IPS-NIHi7 (cell line): ENCODE measurements around the gene CLDN5.
A peak's percentile ranks its signal among the peaks of the same experiment; 100 is the strongest.

Source experiments
- DNase-seq: peaks from one replicate; pipeline ENCODE4 v3.0.0; 2012; ENCODE audit warnings: mixed read lengths; ENCODE audit errors: extremely low spot score

Gene CLDN5

GRCh38 chr22:19480789-19481188, 43.4 kb downstream of the CLDN5 start:
- no peak for DNase-seq

GRCh38 chr22:19480173-19480568, 44.0 kb downstream of the CLDN5 start:
- no peak for DNase-seq

DNA sequence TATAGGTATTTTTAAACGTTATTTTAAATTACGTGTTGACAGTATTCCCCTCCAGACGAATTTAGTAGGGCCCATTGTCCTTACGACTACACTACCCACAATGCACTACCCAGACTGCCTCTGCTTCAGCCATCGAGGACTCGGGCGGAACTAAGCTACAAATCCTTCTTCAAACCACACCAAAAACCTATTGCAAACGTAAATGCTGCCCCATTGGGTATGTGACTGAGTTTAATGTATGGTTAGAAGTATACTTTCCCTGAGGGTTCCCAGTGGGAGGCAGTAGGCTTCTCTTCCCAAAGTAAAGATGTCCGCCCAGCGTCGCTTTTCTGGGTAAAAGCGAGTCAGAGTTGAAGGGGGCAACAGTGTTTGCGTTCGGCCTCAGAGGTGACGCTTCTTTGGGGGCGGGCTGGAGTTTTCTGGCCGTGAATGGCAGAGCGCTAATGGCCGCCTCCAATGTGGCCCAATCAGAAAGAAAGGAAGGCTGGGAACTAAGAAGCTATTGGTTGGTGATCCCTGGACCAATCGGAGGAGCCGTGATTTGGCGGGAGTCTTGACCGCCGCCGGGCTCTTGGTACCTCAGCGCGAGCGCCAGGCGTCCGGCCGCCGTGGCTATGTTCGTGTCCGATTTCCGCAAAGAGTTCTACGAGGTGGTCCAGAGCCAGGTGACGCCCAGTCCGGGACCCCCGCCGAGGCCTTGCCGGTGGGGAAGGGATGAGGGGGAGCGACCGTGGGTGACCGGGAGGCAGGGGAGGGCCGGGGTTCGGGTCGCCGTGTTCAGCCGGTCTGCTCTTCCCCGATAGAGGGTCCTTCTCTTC, 44.6 kb downstream of the CLDN5 start, which contains the start of gene CDC45:
CDC45 (plus strand) TSS at position 566 of the 818 bp plus-strand sequence; CDS start at position 615, 49 bp downstream.
- DNase-seq: peak; percentile 98

DNA sequence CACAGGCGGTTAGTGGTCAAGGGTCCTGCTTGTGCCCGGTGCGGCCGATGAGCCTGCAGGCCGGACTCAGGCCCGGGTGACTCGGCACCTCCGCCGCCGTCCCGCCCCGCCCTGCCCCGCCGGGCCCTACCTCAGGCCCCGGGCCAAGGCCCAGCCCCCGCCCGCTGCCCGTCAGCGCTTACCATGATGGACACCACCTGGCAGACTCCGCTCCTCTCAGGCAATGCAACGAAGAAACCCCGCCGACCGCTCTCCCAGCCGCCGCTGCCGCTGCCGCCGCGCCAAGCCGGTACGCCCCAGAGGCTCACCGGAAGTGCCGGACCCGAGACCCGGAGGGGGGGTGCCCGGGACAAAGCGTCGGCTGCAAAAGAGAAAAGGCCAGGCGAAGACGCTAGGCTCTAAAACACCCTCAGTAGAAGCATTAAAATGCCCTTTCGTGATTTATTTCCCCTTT, 45.3 kb downstream of the CLDN5 start, which contains the start of gene UFD1:
UFD1 (minus strand) TSS at position 293 of the 454 bp plus-strand sequence; CDS start at position 185, 108 bp downstream.
- peak; percentile 83 for DNase-seq

DNA sequence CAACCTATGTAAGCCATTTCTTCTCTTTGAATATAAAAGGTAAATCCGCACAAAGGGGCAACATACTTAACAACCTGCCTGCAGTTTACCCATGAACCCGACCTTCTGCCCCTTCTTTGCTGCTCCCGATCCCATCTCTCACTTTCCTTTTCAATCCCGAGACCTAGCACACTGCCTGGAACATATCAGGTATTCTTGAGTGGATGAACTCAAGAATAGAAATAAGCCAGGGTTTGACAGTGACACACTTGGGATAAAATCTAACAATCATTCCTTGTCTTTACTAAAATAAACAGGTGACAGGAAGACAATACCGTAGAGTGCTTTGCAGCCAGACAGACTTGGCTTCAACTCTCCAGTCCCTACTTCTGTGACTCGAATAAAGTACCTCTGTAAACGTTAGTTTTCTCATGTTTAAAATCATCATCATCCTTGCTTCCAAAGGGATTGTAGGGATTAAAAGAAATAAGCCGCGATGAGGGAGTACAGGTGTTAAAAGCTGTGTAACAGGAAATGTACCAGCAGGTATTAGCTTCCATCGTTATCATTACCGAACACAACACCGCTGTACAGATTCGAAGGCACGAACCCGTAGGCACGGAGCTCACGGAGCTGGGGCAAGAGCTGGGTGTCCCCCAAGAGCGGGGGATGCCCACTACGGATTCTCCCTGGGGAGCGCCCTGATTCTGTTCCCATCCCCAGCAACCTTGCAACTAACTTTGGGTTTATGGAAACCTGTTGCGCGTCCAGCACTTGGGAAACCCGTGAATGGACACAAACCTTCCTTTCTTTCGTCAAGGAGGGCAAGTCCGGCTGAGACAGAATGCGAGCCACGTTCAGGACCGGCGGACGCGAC, 45.9 kb downstream of the CLDN5 start:
- no peak for DNase-seq

- no peak for DNase-seq
Measured at GRCh38 chr22:19477321-19478044, 46.7 kb downstream of the CLDN5 start.

DNA sequence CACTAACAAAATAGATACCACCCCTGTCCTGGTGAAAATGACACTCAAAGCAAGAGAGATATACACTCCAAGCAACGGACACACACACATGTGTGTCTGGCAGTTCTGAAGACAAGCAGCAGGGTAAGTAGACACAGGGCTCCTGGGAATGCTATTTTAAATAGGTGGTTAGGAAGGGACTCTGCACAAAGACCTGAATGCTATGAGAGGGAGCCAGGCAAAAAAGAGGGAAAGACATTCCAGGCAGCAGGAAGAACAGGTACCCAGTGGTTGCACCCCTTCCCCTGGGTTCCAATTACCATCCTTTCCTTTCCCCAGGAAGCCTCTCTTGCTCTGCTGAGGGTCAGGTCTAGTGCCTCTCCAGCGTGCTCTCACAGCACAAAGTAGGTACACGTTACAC, 48.2 kb downstream of the CLDN5 start:
- DNase-seq: no peak

DNA sequence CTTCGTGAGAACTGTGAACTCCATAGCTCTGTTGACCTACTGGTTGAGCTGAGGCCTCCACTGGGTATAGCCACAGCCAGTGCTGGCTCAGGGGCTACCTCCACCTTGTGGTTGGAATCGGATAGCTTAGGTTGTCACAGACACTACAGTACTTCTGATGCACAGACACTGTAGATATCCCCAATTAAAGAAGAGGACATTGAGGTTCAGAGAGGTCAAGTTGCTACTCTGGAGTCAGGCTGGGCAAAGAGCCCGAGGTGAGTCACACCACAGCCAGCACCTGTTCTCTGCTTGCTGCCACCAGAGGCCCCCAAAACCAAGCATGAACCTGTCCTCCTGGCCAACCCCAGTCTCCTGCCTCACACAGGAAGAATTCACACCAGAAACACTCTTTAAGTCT, 50.6 kb downstream of the CLDN5 start:
- no peak for DNase-seq
